ENCODE results near the gene RASSF8. TPM values are rescaled to one million over a fixed set of nuclear protein-coding genes. Genes with fewer than 3 reads are reported as not detected.

Gene RASSF8
- total RNA-seq, 4 donors from 2014 or later = 56.8 to 81.0 (median 77.3) TPM

DNA sequence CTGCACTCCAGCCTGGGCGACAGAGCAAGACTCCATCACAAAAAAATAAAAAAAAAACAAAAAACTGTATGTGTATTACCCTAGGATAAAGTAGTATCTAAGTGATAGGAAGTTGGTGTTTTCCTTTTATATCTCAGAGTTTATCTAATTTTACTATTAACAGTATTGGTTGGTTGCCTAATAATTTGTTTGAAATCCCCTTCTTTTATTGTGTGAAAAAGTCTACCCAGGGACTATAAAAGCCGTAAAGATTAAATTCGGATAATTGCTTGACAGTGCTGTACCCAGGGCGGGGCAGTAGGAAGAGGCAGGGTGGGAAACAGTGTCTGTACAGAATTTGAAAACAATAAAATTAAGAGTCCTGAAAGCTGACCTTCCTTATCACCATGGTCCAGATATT, 78.4 kb downstream of the RASSF8 start:
- TF ChIP-seq EP300 (IDR thresholded peaks at IDR 0.05) (no peak), POLR2A (IDR thresholded peaks at IDR 0.05; ENCODE audit: low read depth) (no peak), POLR2AphosphoS5 (IDR thresholded peaks at IDR 0.05) (no peak)
- TF ChIP-seq, protein P1, sequence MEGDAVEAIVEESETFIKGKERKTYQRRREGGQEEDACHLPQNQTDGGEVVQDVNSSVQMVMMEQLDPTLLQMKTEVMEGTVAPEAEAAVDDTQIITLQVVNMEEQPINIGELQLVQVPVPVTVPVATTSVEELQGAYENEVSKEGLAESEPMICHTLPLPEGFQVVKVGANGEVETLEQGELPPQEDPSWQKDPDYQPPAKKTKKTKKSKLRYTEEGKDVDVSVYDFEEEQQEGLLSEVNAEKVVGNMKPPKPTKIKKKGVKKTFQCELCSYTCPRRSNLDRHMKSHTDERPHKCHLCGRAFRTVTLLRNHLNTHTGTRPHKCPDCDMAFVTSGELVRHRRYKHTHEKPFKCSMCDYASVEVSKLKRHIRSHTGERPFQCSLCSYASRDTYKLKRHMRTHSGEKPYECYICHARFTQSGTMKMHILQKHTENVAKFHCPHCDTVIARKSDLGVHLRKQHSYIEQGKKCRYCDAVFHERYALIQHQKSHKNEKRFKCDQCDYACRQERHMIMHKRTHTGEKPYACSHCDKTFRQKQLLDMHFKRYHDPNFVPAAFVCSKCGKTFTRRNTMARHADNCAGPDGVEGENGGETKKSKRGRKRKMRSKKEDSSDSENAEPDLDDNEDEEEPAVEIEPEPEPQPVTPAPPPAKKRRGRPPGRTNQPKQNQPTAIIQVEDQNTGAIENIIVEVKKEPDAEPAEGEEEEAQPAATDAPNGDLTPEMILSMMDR (IDR thresholded peaks at IDR 0.05) = no peak

DNA sequence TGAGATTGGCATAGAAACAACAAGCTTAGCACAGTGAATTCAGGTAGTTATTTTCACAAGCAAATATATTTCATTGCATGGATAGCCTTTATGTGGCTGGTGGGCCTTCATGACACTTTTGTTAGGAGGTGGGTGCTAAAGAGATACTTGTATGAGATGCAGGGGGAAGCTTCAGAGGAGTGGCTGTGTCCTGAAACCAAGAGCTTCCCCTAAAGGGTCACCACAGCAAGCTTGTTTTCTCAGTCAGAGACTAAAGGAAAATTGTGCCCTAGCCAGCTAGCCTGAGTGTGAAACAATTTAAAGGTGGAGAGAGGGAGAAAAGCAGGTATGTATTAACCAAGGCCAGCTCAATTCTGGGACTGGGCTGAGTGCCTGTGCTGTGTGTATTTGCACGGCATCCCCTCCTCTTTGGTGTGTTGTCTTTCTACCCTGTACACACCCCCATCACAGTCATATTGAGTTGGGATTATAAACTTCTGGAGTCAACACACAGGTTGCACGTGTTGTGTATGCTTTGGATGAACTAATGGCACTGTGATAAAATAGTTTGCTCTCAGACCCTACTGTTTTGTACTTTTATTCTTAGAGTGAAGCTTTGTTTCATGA, 79.2 kb downstream of the RASSF8 start:
- TF ChIP-seq POLR2AphosphoS5 (IDR thresholded peaks at IDR 0.05) = no peak
- no peak for TF ChIP-seq EP300 (IDR thresholded peaks at IDR 0.05)
- no peak for TF ChIP-seq POLR2A (IDR thresholded peaks at IDR 0.05; ENCODE audit: low read depth)
- TF ChIP-seq, protein P1 (IDR thresholded peaks at IDR 0.05) = no peak
- no peaks in the 10 kb centered on the region for H3K36me3 ChIP-seq
- H3K27ac ChIP-seq (replicated peaks in 1 of 4) = no peak overlapping the region
- no peak for DNase-seq (ENCODE audit: extremely low spot score)
- H3K4me3 ChIP-seq = no peak overlapping the region
- WGBS = 81% methylated on average over 2 of the region's 2 CpGs
- H3K27me3 ChIP-seq = no peaks in the 10 kb centered on the region
- H3K9me3 ChIP-seq = no peaks in the 10 kb centered on the region
- H3K4me1 ChIP-seq = peaks cover 10 to 59% (median 36%) of the 10 kb centered on the region in 4 donors
- intact Hi-C loops (cut with DNase I) = no loop called here

More for the DNA sequence above, 78.4 kb downstream of the RASSF8 start:
- no peak for DNase-seq (ENCODE audit: extremely low spot score)
- H3K36me3 ChIP-seq = no peaks in the 10 kb centered on the region
- H3K27me3 ChIP-seq = no peaks in the 10 kb centered on the region
- peaks cover 12 to 59% (median 35%) of the 10 kb centered on the region in 4 donors for H3K4me1 ChIP-seq
- no peak overlapping the region for H3K27ac ChIP-seq (replicated peaks in 1 of 4)
- WGBS = 93% methylated on average over 4 of the region's 4 CpGs
- no peak overlapping the region for H3K4me3 ChIP-seq
- intact Hi-C loops (cut with DNase I) = no loop called here
- no peaks in the 10 kb centered on the region for H3K9me3 ChIP-seq

DNA sequence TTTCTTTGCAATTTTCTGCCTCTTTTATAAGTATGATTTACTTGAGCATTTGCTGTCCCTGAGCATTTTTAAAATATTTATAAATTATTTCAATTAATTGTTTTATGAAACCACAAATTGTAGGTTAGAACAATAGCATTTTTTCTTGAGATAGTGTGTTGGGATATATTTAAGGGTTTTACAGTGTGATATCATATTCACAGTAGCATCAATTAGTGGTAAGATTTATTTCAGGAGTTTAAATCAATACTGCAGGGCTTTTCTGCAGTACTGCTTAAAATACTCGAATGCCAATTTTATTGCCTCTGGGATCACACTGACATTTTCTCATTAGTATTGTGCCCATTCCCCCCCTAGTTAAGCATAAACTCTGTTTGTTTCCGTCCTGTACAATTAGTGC, 84.2 kb downstream of the RASSF8 start:
- no peak for TF ChIP-seq EP300 (IDR thresholded peaks at IDR 0.05)
- TF ChIP-seq, protein P1 (IDR thresholded peaks at IDR 0.05) = no peak
- no peak for TF ChIP-seq POLR2A (IDR thresholded peaks at IDR 0.05; ENCODE audit: low read depth)
- no peak for TF ChIP-seq POLR2AphosphoS5 (IDR thresholded peaks at IDR 0.05)
- H3K36me3 ChIP-seq = no peaks in the 10 kb centered on the region
- no peaks in the 10 kb centered on the region for H3K9me3 ChIP-seq
- 72% methylated on average over 2 of the region's 2 CpGs for WGBS
- peaks cover 16 to 62% (median 60%) of the 10 kb centered on the region in 4 donors for H3K4me1 ChIP-seq
- H3K27ac ChIP-seq (replicated peaks in 1 of 4) = no peak overlapping the region
- intact Hi-C loops (cut with DNase I) = no loop called here
- no peak for DNase-seq (ENCODE audit: extremely low spot score)
- H3K27me3 ChIP-seq = no peaks in the 10 kb centered on the region
- H3K4me3 ChIP-seq = no peak overlapping the region

DNA sequence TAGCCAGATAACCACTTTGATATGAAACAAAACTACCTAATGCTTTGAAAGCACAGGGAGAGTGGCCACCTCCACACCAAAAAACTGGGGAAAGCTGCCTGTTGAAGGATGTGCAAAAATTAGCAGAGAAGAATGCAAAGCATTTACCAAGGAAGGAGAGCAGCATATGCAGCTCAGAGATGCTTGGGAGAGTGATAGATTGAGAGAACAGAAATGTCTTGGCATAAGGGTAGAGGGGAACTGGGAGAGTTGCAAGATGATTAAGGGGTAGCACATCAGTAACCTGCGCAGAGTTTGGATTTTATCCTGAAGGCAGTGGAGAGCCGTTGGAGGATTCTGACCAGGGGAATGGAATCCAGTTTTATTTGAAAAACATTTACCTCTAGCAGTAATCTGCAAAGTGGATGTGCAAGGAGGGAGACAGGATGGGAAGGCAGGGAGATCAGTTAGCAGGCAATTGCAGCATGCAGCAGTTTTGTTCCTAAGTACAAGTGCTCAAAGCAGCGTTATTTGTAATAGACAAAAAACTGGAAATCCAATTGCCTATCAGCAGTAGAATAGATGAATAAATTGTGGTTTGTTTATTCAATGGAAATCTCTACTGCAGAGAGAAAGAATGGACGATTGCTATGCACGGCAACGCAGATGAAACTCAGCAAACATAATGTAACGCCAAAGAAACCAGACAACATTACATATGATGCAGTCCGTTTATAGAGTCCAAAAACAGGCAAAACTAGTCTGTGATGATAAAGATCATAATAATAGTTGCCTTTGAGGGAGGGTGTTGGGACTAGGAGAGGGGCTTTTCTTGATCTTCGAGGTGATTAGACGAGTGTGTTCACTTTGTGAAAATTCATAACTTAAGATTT, 84.9 kb downstream of the RASSF8 start:
- Histone ChIP-seq H3K27me3 (no peaks in the 10 kb centered on the region), H3K4me1 (peaks cover 18 to 61% (median 58%) of the 10 kb centered on the region in 4 donors), H3K36me3 (no peaks in the 10 kb centered on the region), H3K4me3 (no peak overlapping the region), H3K9me3 (no peaks in the 10 kb centered on the region), H3K27ac (replicated peaks in 1 of 4) (no peak overlapping the region)
- no peak for DNase-seq (ENCODE audit: extremely low spot score)
- intact Hi-C loops (cut with DNase I) = no loop called here
- no peak for TF ChIP-seq EP300 (IDR thresholded peaks at IDR 0.05)
- TF ChIP-seq, protein P1 (IDR thresholded peaks at IDR 0.05) = no peak
- no peak for TF ChIP-seq POLR2A (IDR thresholded peaks at IDR 0.05; ENCODE audit: low read depth)
- no peak for TF ChIP-seq POLR2AphosphoS5 (IDR thresholded peaks at IDR 0.05)
- 55% methylated on average over 10 of the region's 10 CpGs for WGBS

All from esophagus muscularis mucosa (tissue), 4 donors.